ENCODE measurements around the gene LMO4. TPM values are rescaled to one million over a fixed set of nuclear protein-coding genes. Genes with fewer than 3 reads are reported as not detected.

The LMO4 gene
- total RNA-seq, 1 experiment from 2014 or later: 86.1 TPM

- peak; percentile 1 for DNase-seq (ENCODE audit: low read depth)
Observed at GRCh38 chr1:87327376-87328271, 1.1 kb upstream of the LMO4 start.

GRCh38 chr1:87329051-87329525 lies 408 bp downstream of the LMO4 start:
- peak; percentile 51 for DNase-seq (ENCODE audit: low read depth)

- DNase-seq (ENCODE audit: low read depth): peak; percentile 18
Observed at GRCh38 chr1:87329526-87330056, 911 bp downstream of the LMO4 start.

- DNase-seq (ENCODE audit: low read depth): peak; percentile 38
Observed at GRCh38 chr1:87330057-87330884, 1.6 kb downstream of the LMO4 start.

GRCh38 chr1:87330885-87331364 lies 2.2 kb downstream of the LMO4 start:
- peak; percentile 3 for DNase-seq (ENCODE audit: low read depth)

- peak; percentile 67 for DNase-seq (ENCODE audit: low read depth)
Observed at GRCh38 chr1:87331365-87332241, 2.9 kb downstream of the LMO4 start.

GRCh38 chr1:87333692-87334347 lies 5.1 kb downstream of the LMO4 start:
- peak; percentile 49 for DNase-seq (ENCODE audit: low read depth)

GRCh38 chr1:87334351-87335174 lies 5.9 kb downstream of the LMO4 start:
- DNase-seq (ENCODE audit: low read depth): peak; percentile 60

GRCh38 chr1:87335175-87335884 lies 6.7 kb downstream of the LMO4 start:
- DNase-seq (ENCODE audit: low read depth): peak; percentile 72

- no peak for DNase-seq (ENCODE audit: low read depth)
Observed at GRCh38 chr1:87336623-87337067, 8.0 kb downstream of the LMO4 start.

- no peak for DNase-seq (ENCODE audit: low read depth)
Observed at GRCh38 chr1:87337606-87338005, 8.9 kb downstream of the LMO4 start.

GRCh38 chr1:87338566-87338965 lies 9.9 kb downstream of the LMO4 start:
- DNase-seq (ENCODE audit: low read depth): no peak

- no peak for DNase-seq (ENCODE audit: low read depth)
Observed at GRCh38 chr1:87344231-87344630, 15.6 kb downstream of the LMO4 start.

- DNase-seq (ENCODE audit: low read depth): no peak
Observed at GRCh38 chr1:87346130-87346814, 17.6 kb downstream of the LMO4 start.

GRCh38 chr1:87348341-87349019 lies 19.8 kb downstream of the LMO4 start:
- no peak for DNase-seq (ENCODE audit: low read depth)

GRCh38 chr1:87349036-87349435 lies 20.4 kb downstream of the LMO4 start:
- DNase-seq (ENCODE audit: low read depth): no peak

- DNase-seq (ENCODE audit: low read depth): no peak
Observed at GRCh38 chr1:87355894-87356293, 27.2 kb downstream of the LMO4 start.

GRCh38 chr1:87356591-87356990 lies 27.9 kb downstream of the LMO4 start:
- no peak for DNase-seq (ENCODE audit: low read depth)
